ENCODE measurements around the gene DOCK4. TPM values are rescaled to one million over a fixed set of nuclear protein-coding genes. Genes with fewer than 3 reads are reported as not detected.

The DOCK4 gene
- total RNA-seq, 1 experiment from 2014 or later, result 4.9 TPM

DNA sequence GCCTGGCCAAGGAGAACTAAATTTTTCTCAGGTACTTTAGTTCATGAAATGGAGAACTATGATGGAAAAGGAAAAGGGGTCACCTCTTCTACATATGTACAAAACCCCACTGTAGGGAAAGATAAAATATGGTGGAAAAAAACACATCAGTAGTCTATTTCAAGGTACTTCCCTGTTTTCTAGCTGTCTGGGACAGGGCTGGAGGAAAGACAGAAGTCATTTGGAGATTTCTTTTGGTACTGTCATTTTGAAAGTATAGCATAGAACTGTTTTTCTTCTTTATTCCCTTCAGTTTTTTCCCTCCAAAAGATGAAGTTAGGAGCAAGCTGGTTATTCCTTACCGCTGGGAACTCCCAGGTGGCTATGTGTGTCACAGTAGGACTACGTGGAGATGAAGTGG, 196.1 kb downstream of the DOCK4 start:
- no CpG with 5 or more reads among the region's 2 CpGs for WGBS (ENCODE audit: extremely low coverage, insufficient read length, low lambda C conversion rate)
- no peak overlapping the region for H2AK5ac ChIP-seq (ENCODE audit: insufficient read length, low read length)

More for the DNA sequence above, 196.1 kb downstream of the DOCK4 start:
- no peak overlapping the region for H3K27ac ChIP-seq (ENCODE audit: insufficient read length, low read depth, low read length)
- Mint-ChIP-seq H3K4me1 (no peaks in the 10 kb centered on the region), H3K27ac (no peak overlapping the region), H3K27me3 (ENCODE audit: low read depth) (no peaks in the 10 kb centered on the region), H3K36me3 (ENCODE audit: insufficient read depth in 1 of 3, low read depth in 3 of 3) (peaks cover 0 to 2% (median 0%) of the 10 kb centered on the region in 3 experiments; a peak in 1 of 7 replicates), H3K4me3 (no peak overlapping the region), H3K9me3 (no peaks in the 10 kb centered on the region)
- no peaks in the 10 kb centered on the region; the same call in 1 of the 2 replicates for H3K79me2 ChIP-seq (ENCODE audit: insufficient read depth, low read length)
- no peaks in the 10 kb centered on the region for H3K79me1 ChIP-seq (ENCODE audit: insufficient read depth, low read depth, low read length, poor library complexity, severe bottlenecking)
- no peak overlapping the region for H2BK20ac ChIP-seq (ENCODE audit: low read depth, low read length, poor library complexity, severe bottlenecking)
- no peaks in the 10 kb centered on the region for H3K23me2 ChIP-seq (ENCODE audit: insufficient read length, low read depth, low read length, poor library complexity, severe bottlenecking)
- H3K9ac ChIP-seq (ENCODE audit: extremely low read depth, insufficient read length, low read length), result no peak overlapping the region
- no peak overlapping the region for H4K8ac ChIP-seq (replicated peaks; ENCODE audit: insufficient read length, low read depth, low read length)
- H3T11ph ChIP-seq (ENCODE audit: low read length), result no peak overlapping the region
- no peak overlapping the region for H2BK15ac ChIP-seq (ENCODE audit: low read depth, low read length)
- no peaks in the 10 kb centered on the region for H4K20me1 ChIP-seq (ENCODE audit: control insufficient read depth, insufficient read depth, insufficient read length)
- no peak overlapping the region for H3K14ac ChIP-seq (ENCODE audit: insufficient read depth, low read length)
- no peak overlapping the region for H2BK5ac ChIP-seq (ENCODE audit: insufficient read length, low read length)
- H3K4me2 ChIP-seq (ENCODE audit: insufficient read depth, insufficient read length, low read length), result no peak overlapping the region
- TF ChIP-seq, protein P1, sequence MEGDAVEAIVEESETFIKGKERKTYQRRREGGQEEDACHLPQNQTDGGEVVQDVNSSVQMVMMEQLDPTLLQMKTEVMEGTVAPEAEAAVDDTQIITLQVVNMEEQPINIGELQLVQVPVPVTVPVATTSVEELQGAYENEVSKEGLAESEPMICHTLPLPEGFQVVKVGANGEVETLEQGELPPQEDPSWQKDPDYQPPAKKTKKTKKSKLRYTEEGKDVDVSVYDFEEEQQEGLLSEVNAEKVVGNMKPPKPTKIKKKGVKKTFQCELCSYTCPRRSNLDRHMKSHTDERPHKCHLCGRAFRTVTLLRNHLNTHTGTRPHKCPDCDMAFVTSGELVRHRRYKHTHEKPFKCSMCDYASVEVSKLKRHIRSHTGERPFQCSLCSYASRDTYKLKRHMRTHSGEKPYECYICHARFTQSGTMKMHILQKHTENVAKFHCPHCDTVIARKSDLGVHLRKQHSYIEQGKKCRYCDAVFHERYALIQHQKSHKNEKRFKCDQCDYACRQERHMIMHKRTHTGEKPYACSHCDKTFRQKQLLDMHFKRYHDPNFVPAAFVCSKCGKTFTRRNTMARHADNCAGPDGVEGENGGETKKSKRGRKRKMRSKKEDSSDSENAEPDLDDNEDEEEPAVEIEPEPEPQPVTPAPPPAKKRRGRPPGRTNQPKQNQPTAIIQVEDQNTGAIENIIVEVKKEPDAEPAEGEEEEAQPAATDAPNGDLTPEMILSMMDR (conservative IDR thresholded peaks at IDR 0.05), result no peak
- no peak overlapping the region for H2AFZ ChIP-seq (ENCODE audit: low read length)
- H3K18ac ChIP-seq (ENCODE audit: insufficient read length, low read depth, low read length), result no peak overlapping the region
- H3K4ac ChIP-seq (ENCODE audit: low read depth, low read length), result no peak overlapping the region
- no peak overlapping the region for H3K23ac ChIP-seq (ENCODE audit: insufficient read length, low read depth, low read length)
- DNase-seq, result no peak
- H3K27me3 ChIP-seq (ENCODE audit: insufficient read depth, low read length), result no peaks in the 10 kb centered on the region
- 0 out of 2 replicates have a peak, but pooled peaks cover 2% of the 10 kb centered on the region for H3K4me1 ChIP-seq (ENCODE audit: insufficient read depth, low read length)
- H2BK120ac ChIP-seq (ENCODE audit: low read depth, low read length, poor library complexity, severe bottlenecking), result no peak overlapping the region
- H2BK12ac ChIP-seq (ENCODE audit: insufficient read length, low read depth, low read length), result no peak overlapping the region
- no peak overlapping the region for H4K91ac ChIP-seq (ENCODE audit: insufficient read length, low read depth, low read length)
- H4K5ac ChIP-seq (ENCODE audit: insufficient read length, low read depth, low read length), result no peak overlapping the region
- H3K56ac ChIP-seq (ENCODE audit: insufficient read length, low read depth, low read length), result no peak overlapping the region
- no peaks in the 10 kb centered on the region for H3K9me3 ChIP-seq (ENCODE audit: control insufficient read depth, low read depth, low read length)
